Keratinocyte (primary cell): ENCODE data around the gene GAREM1.

Experiments used
- CTCF ChIP-seq, 3 experiments: IDR thresholded peaks in 1 of 3; conservative IDR thresholded peaks in 1 of 3; optimal IDR thresholded peaks in 1 of 3; 2 replicates in 2 of 3; 3 replicates in 1 of 3; pipeline versions ENCODE3 to v1.5.1; 2011; ENCODE audit warnings: low read length in 3 of 3, mild to moderate bottlenecking in 3 of 3, moderate library complexity in 2 of 3, control low read depth in 1 of 3, inconsistent platforms in 1 of 3; ENCODE audit not compliant: insufficient read depth in 2 of 3; ENCODE audit errors: extremely low read depth in 1 of 3
- EZH2 ChIP-seq: IDR thresholded peaks from one replicate; pipeline ENCODE4 v1.6.1; 2012; ENCODE audit warnings: inconsistent platforms, mild to moderate bottlenecking, low read length, moderate library complexity

GRCh38 chr18:32337821-32338220, 132.9 kb downstream of the GAREM1 start:
- TF ChIP-seq EZH2 (no peak), CTCF (optimal IDR thresholded peaks at IDR 0.05 in 1 of 3, IDR thresholded peaks at IDR 0.05 in 1 of 3, conservative IDR thresholded peaks at IDR 0.05 in 1 of 3; ENCODE audit: extremely low read depth in 1 of 3, insufficient read depth in 2 of 3, low read length in 3 of 3) (no peak)
